Progenitor cell of endocrine pancreas (in vitro differentiated cells): ENCODE measurements around the gene KLHL22. TPM values are rescaled to one million over a fixed set of nuclear protein-coding genes. Genes with fewer than 3 reads are reported as not detected.

Experiments used
- DNase-seq: peaks from one replicate; pipeline ENCODE4 v3.0.0; 2021; ENCODE audit warnings: low spot score; ENCODE audit not compliant: unreplicated experiment
- H3K27ac Mint-ChIP-seq: 2 replicates; pipeline ENCODE4 v1.8.0; 2021; ENCODE audit warnings: mild to moderate bottlenecking, moderate library complexity, mixed read lengths
- H3K27me3 Mint-ChIP-seq: 2 replicates; pipeline ENCODE4 v1.8.0; 2021; ENCODE audit warnings: mixed read lengths
- H3K36me3 Mint-ChIP-seq: 2 replicates; pipeline ENCODE4 v1.8.0; 2022; ENCODE audit warnings: mixed read lengths; ENCODE audit not compliant: insufficient read depth
- H3K4me1 Mint-ChIP-seq: 2 replicates; pipeline ENCODE4 v1.8.0; 2021; ENCODE audit warnings: low read depth, mixed read lengths
- H3K4me3 Mint-ChIP-seq: 2 replicates; pipeline ENCODE4 v1.8.0; 2021; ENCODE audit warnings: low read depth, mild to moderate bottlenecking, moderate library complexity, mixed read lengths
- H3K9me3 Mint-ChIP-seq: 2 replicates; pipeline ENCODE4 v1.8.0; 2021; ENCODE audit warnings: low read depth, mixed read lengths
- CTCF ChIP-seq: fragments of 200-600 bp; sonication (generic); IDR thresholded peaks from one replicate; pipeline ENCODE4 v1.5.0; 2021; ENCODE audit warnings: antibody characterized with exemption, mild to moderate bottlenecking; ENCODE audit not compliant: unreplicated experiment
- total RNA-seq: library from RNA; stranded (reverse); gene quantifications from 2 replicates; pipeline ENCODE4 v1.2.1, GENCODE V29; 2021

Gene KLHL22
- total RNA-seq, 1 donor from 2014 or later: 47.3 TPM

- no peak for DNase-seq
- no peak overlapping the region for H3K4me3 Mint-ChIP-seq
- no peak for TF ChIP-seq CTCF
- H3K27ac Mint-ChIP-seq: no peak overlapping the region
- H3K36me3 Mint-ChIP-seq: peaks cover 18% of the 10 kb centered on the region
- H3K27me3 Mint-ChIP-seq: peaks cover 8% of the 10 kb centered on the region
- no peaks in the 10 kb centered on the region for H3K9me3 Mint-ChIP-seq
- H3K4me1 Mint-ChIP-seq: no peaks in the 10 kb centered on the region
These were observed 69.9 kb downstream of the KLHL22 start for GRCh38 chr22:20425566-20426258.

- Mint-ChIP-seq H3K27ac (no peak overlapping the region), H3K4me1 (no peaks in the 10 kb centered on the region), H3K4me3 (no peak overlapping the region), H3K36me3 (peaks cover 18% of the 10 kb centered on the region), H3K27me3 (peaks cover 4% of the 10 kb centered on the region), H3K9me3 (no peaks in the 10 kb centered on the region)
- no peak for TF ChIP-seq CTCF
- DNase-seq: no peak
These were observed 70.5 kb downstream of the KLHL22 start for GRCh38 chr22:20424932-20425565.

GRCh38 chr22:20424568-20424931 lies 71.0 kb downstream of the KLHL22 start:
- H3K4me1 Mint-ChIP-seq: no peaks in the 10 kb centered on the region
- no peak for DNase-seq
- peaks cover 4% of the 10 kb centered on the region for H3K27me3 Mint-ChIP-seq
- no peak overlapping the region for H3K4me3 Mint-ChIP-seq
- TF ChIP-seq CTCF: no peak
- H3K9me3 Mint-ChIP-seq: no peaks in the 10 kb centered on the region
- no peak overlapping the region for H3K27ac Mint-ChIP-seq
- peaks cover 18% of the 10 kb centered on the region for H3K36me3 Mint-ChIP-seq

GRCh38 chr22:20423906-20424551 lies 71.6 kb downstream of the KLHL22 start:
- no peak overlapping the region for H3K4me3 Mint-ChIP-seq
- H3K27ac Mint-ChIP-seq: no peak overlapping the region
- DNase-seq: no peak
- no peak for TF ChIP-seq CTCF
- H3K9me3 Mint-ChIP-seq: no peaks in the 10 kb centered on the region
- peaks cover 17% of the 10 kb centered on the region for H3K36me3 Mint-ChIP-seq
- peaks cover 3% of the 10 kb centered on the region for H3K27me3 Mint-ChIP-seq
- H3K4me1 Mint-ChIP-seq: no peaks in the 10 kb centered on the region

- no peak for DNase-seq
- no peak for TF ChIP-seq CTCF
- H3K36me3 Mint-ChIP-seq: peaks cover 14% of the 10 kb centered on the region
- H3K27me3 Mint-ChIP-seq: no peaks in the 10 kb centered on the region
- no peaks in the 10 kb centered on the region for H3K9me3 Mint-ChIP-seq
- no peaks in the 10 kb centered on the region for H3K4me1 Mint-ChIP-seq
- H3K4me3 Mint-ChIP-seq: no peak overlapping the region
- H3K27ac Mint-ChIP-seq: peak overlapping the region; percentile 11
These were observed 72.3 kb downstream of the KLHL22 start for GRCh38 chr22:20423008-20423905.
